ENCODE measurements around the gene KCNQ2. TPM values are rescaled to one million over a fixed set of nuclear protein-coding genes. Genes with fewer than 3 reads are reported as not detected.

The KCNQ2 gene
- total and polyA plus RNA-seq, 9 donors, result not detected

- WGBS, 3 donors, result 44 to 64% (median 55%) methylated on average over 23 to 30 of the region's 30 CpGs
- intact Hi-C loops (cut with DNase I), result no loop called here
Measured at GRCh38 chr20:63366390-63367365, 105.8 kb downstream of the KCNQ2 start.

GRCh38 chr20:63365601-63366389 is 106.7 kb downstream of the KCNQ2 start:
- no peaks in the 10 kb centered on the region for H3K36me3 ChIP-seq
- H3K27me3 ChIP-seq, result no peaks in the 10 kb centered on the region
- no peak for TF ChIP-seq CTCF (IDR thresholded peaks at IDR 0.05)
- TF ChIP-seq EP300 (IDR thresholded peaks at IDR 0.05), result no peak
- TF ChIP-seq POLR2A (IDR thresholded peaks at IDR 0.05), result no peak
- H3K4me3 ChIP-seq, result no peak overlapping the region
- intact Hi-C loops (cut with DNase I), result no loop called here
- no peaks in the 10 kb centered on the region for H3K4me1 ChIP-seq (ENCODE audit: insufficient read depth)
- no peak for DNase-seq
- H3K27ac ChIP-seq, result no peak overlapping the region
- 80 to 85% (median 81%) methylated on average over 19 to 22 of the region's 22 CpGs for WGBS, 3 donors
- no peaks in the 10 kb centered on the region for H3K9me3 ChIP-seq

More at GRCh38 chr20:63366390-63367365, 105.8 kb downstream of the KCNQ2 start:
- Histone ChIP-seq H3K27ac (no peak overlapping the region), H3K36me3 (no peaks in the 10 kb centered on the region), H3K9me3 (no peaks in the 10 kb centered on the region), H3K4me3 (no peak overlapping the region), H3K27me3 (no peaks in the 10 kb centered on the region), H3K4me1 (ENCODE audit: insufficient read depth) (no peaks in the 10 kb centered on the region)
- TF ChIP-seq EP300 (IDR thresholded peaks at IDR 0.05) (no peak), CTCF (IDR thresholded peaks at IDR 0.05) (no peak), POLR2A (IDR thresholded peaks at IDR 0.05) (no peak)
- DNase-seq, result no peak

- no peak overlapping the region for H3K27ac ChIP-seq
- no peaks in the 10 kb centered on the region for H3K27me3 ChIP-seq
Measured at GRCh38 chr20:63364801-63365585, 107.5 kb downstream of the KCNQ2 start.

More at GRCh38 chr20:63364801-63365585, 107.5 kb downstream of the KCNQ2 start:
- Histone ChIP-seq H3K4me1 (ENCODE audit: insufficient read depth) (no peaks in the 10 kb centered on the region), H3K9me3 (no peaks in the 10 kb centered on the region), H3K4me3 (no peak overlapping the region), H3K36me3 (no peaks in the 10 kb centered on the region)
- WGBS, 3 donors, result 78 to 89% (median 82%) methylated on average over 15 to 20 of the region's 20 CpGs
- intact Hi-C loops (cut with DNase I), result no loop called here
- DNase-seq, result no peak
- TF ChIP-seq POLR2A (IDR thresholded peaks at IDR 0.05), result no peak
- no peak for TF ChIP-seq CTCF (IDR thresholded peaks at IDR 0.05)
- TF ChIP-seq EP300 (IDR thresholded peaks at IDR 0.05), result no peak

All from ovary (tissue), 9 donors.